H1 (cell line): ENCODE measurements around the gene SCNN1G. TPM values are rescaled to one million over a fixed set of nuclear protein-coding genes. Genes with fewer than 3 reads are reported as not detected.

ENCODE experiments used
- CTCF ChIA-PET: fragments of 300-600 bp; sonication (Branson Sonifier 250); formaldehyde crosslinking; loops from one replicate; lab custom pipeline; 2021; ENCODE audit not compliant: partially characterized antibody; lab: Charles Lee
- POLR2A ChIA-PET: fragments of 300-600 bp; sonication (Branson Sonifier 250); formaldehyde crosslinking; loops from one replicate; lab custom pipeline; 2021; ENCODE audit warnings: inconsistent platforms; ENCODE audit not compliant: partially characterized antibody; lab: Charles Lee
- DNase-seq, 2 experiments: peaks; one replicate each; pipeline versions ENCODE4 v3.0.0 to v3.0.0-alpha.2; 2010 to 2022; ENCODE audit warnings: low spot score in 2 of 2, low read depth in 1 of 2, mixed read lengths in 1 of 2
- FAIRE-seq: peaks from 2 replicates; lab custom pipeline; 2011; peaks lifted over from hg19 to GRCh38; lab: Jason Lieb, UNC
- H2AFZ ChIP-seq: 2 replicates; pipeline ENCODE4 v1.8.1; 2012; ENCODE audit warnings: low read length, inconsistent platforms
- H2AK5ac ChIP-seq: 2 replicates; pipeline ENCODE4 v1.6.1; 2013; ENCODE audit warnings: low read depth, low read length
- H2BK120ac ChIP-seq: replicated peaks from 2 replicates; pipeline ENCODE3; 2013; ENCODE audit warnings: low read depth, low read length, inconsistent platforms
- H2BK12ac ChIP-seq: 2 replicates; pipeline ENCODE4 v1.6.1; 2013; ENCODE audit warnings: low read depth, low read length
- H2BK15ac ChIP-seq: 2 replicates; pipeline ENCODE4 v1.6.1; 2013; ENCODE audit warnings: low read length
- H2BK20ac ChIP-seq: 2 replicates; pipeline ENCODE4 v1.6.1; 2013; ENCODE audit warnings: low read length
- H2BK5ac ChIP-seq: 2 replicates; pipeline ENCODE4 v1.6.1; 2013; ENCODE audit warnings: low read depth, low read length
- H3K14ac ChIP-seq: 2 replicates; pipeline ENCODE4 v1.6.1; 2013; ENCODE audit warnings: inconsistent platforms; ENCODE audit not compliant: insufficient read length
- H3K18ac ChIP-seq: 2 replicates; pipeline ENCODE4 v1.6.1; 2013; ENCODE audit warnings: low read length; ENCODE audit errors: extremely low read depth
- H3K23ac ChIP-seq: 2 replicates; pipeline ENCODE4 v1.6.1; 2013; ENCODE audit warnings: inconsistent platforms; ENCODE audit not compliant: insufficient read length
- H3K23me2 ChIP-seq: 2 replicates; pipeline ENCODE4 v1.6.1; 2013; ENCODE audit warnings: low read depth, low read length
- H3K27ac ChIP-seq: 2 replicates; pipeline ENCODE4 v1.6.1; 2011; ENCODE audit warnings: low read depth, low read length, inconsistent platforms
- H3K27me3 ChIP-seq, 4 experiments: replicated peaks in 1 of 4; 1 replicate in 1 of 4; 2 replicates in 3 of 4; pipeline versions ENCODE4 v1.6.1 to v1.8.1; 2011 to 2013; ENCODE audit warnings: low read length in 3 of 4, mild to moderate bottlenecking in 3 of 4, inconsistent platforms in 2 of 4, mixed read lengths in 2 of 4, moderate library complexity in 1 of 4; ENCODE audit not compliant: control insufficient read depth in 3 of 4, insufficient read depth in 3 of 4; ENCODE audit errors: extremely low read depth in 1 of 4
- H3K36me3 ChIP-seq, 4 experiments: 2 replicates each; pipeline versions ENCODE4 v1.6.1 to v1.8.1; 2011 to 2013; ENCODE audit warnings: mild to moderate bottlenecking in 4 of 4, low read length in 3 of 4, moderate library complexity in 2 of 4, control low read depth in 1 of 4, inconsistent platforms in 1 of 4; ENCODE audit not compliant: insufficient read depth in 4 of 4, control insufficient read depth in 2 of 4
- H3K4ac ChIP-seq: replicated peaks from 2 replicates; pipeline ENCODE3; 2013; ENCODE audit warnings: low read length, low read depth, mixed read lengths, inconsistent platforms; ENCODE audit not compliant: insufficient read length
- H3K4me1 ChIP-seq, 4 experiments: replicated peaks in 1 of 4; 1 replicate in 1 of 4; 2 replicates in 3 of 4; pipeline versions ENCODE4 v1.6.1 to v1.8.1; 2011 to 2013; ENCODE audit warnings: low read length in 3 of 4, inconsistent platforms in 2 of 4, mixed read lengths in 1 of 4; ENCODE audit not compliant: insufficient read depth in 4 of 4, control insufficient read depth in 3 of 4
- H3K4me2 ChIP-seq, 2 experiments: 2 replicates each; pipeline versions ENCODE4 v1.6.1 to v1.8.1; 2011 to 2013; ENCODE audit warnings: low read depth in 2 of 2, low read length in 2 of 2, control low read depth in 1 of 2, inconsistent platforms in 1 of 2, mild to moderate bottlenecking in 1 of 2; ENCODE audit not compliant: insufficient read depth in 1 of 2
- H3K4me3 ChIP-seq, 4 experiments: fragments of 200-600, 300-600 bp in 1 of 4; sonication (generic), shearing (Covaris generic), sonication (Bioruptor Twin) in 1 of 4; 2 replicates each; pipeline versions ENCODE4 v1.5.1 to v1.8.1; 2011 to 2016; ENCODE audit warnings: low read length in 4 of 4, low read depth in 3 of 4, control low read depth in 2 of 4, inconsistent platforms in 2 of 4, mild to moderate bottlenecking in 2 of 4, mixed read lengths in 1 of 4, moderate library complexity in 1 of 4; ENCODE audit not compliant: insufficient read depth in 2 of 4; ENCODE audit errors: extremely low read depth in 1 of 4
- H3K56ac ChIP-seq: replicated peaks from 2 replicates; pipeline ENCODE3; 2013; ENCODE audit warnings: low read depth, mild to moderate bottlenecking, mixed read lengths, low read length, inconsistent platforms; ENCODE audit not compliant: insufficient read length
- H3K79me1 ChIP-seq: 2 replicates; pipeline ENCODE4 v1.6.1; 2013; ENCODE audit warnings: low read depth, low read length, control low read depth
- H3K79me2 ChIP-seq, 2 experiments: 2 replicates each; pipeline versions ENCODE4 v1.6.1 to v1.8.1; 2012 to 2013; ENCODE audit warnings: low read length in 2 of 2, mild to moderate bottlenecking in 2 of 2, inconsistent platforms in 1 of 2; ENCODE audit not compliant: insufficient read depth in 2 of 2, control insufficient read depth in 1 of 2
- H3K9ac ChIP-seq, 4 experiments: replicated peaks in 1 of 4; 1 replicate in 1 of 4; 2 replicates in 3 of 4; pipeline versions ENCODE4 v1.6.1 to v1.8.1; 2011 to 2013; ENCODE audit warnings: low read depth in 3 of 4, low read length in 3 of 4, control low read depth in 2 of 4, mild to moderate bottlenecking in 2 of 4, moderate library complexity in 2 of 4, inconsistent platforms in 1 of 4; ENCODE audit errors: extremely low read depth in 1 of 4
- H3K9me3 ChIP-seq, 2 experiments: 2 replicates each; pipeline versions ENCODE4 v1.6.1 to v1.8.1; 2012 to 2013; ENCODE audit warnings: mild to moderate bottlenecking in 2 of 2, moderate library complexity in 2 of 2, control low read depth in 1 of 2, inconsistent platforms in 1 of 2, low read depth in 1 of 2, low read length in 1 of 2, mixed read lengths in 1 of 2; ENCODE audit not compliant: insufficient read depth in 2 of 2
- H4K20me1 ChIP-seq, 2 experiments: replicated peaks in 1 of 2; 2 replicates each; pipeline versions ENCODE3 to v1.8.1; 2011 to 2013; ENCODE audit warnings: inconsistent platforms in 2 of 2, low read length in 2 of 2, mild to moderate bottlenecking in 1 of 2; ENCODE audit not compliant: insufficient read depth in 2 of 2, control insufficient read depth in 1 of 2
- H4K5ac ChIP-seq: 2 replicates; pipeline ENCODE4 v1.6.1; 2013; ENCODE audit warnings: low read length, low read depth, mixed read lengths, inconsistent platforms; ENCODE audit not compliant: insufficient read length
- H4K8ac ChIP-seq: 2 replicates; pipeline ENCODE4 v1.8.0; 2013; ENCODE audit warnings: mild to moderate bottlenecking, moderate library complexity, low read length, inconsistent platforms; ENCODE audit not compliant: insufficient read depth; ENCODE audit errors: extremely low read depth
- H4K91ac ChIP-seq: replicated peaks from 2 replicates; pipeline ENCODE3; 2013; ENCODE audit warnings: low read length, mixed read lengths, inconsistent platforms; ENCODE audit not compliant: insufficient read length
- CBX5 ChIP-seq: fragments of 300-800, 300-1000 bp; sonication (generic); IDR thresholded peaks from 2 replicates; pipeline ENCODE4 v1.7.1; 2016; ENCODE audit warnings: antibody characterized with exemption, low read length, low read depth
- CBX8 ChIP-seq: fragments of 300-800, 300-1000 bp; sonication (generic); IDR thresholded peaks from 2 replicates; pipeline ENCODE4 v1.7.1; 2016; ENCODE audit warnings: low read depth, low read length, borderline replicate concordance
- CHD1 ChIP-seq: IDR thresholded peaks from 2 replicates; pipeline ENCODE4 v1.6.1; 2012; ENCODE audit warnings: low read depth, low read length, improper control_type of control experiment
- EGR1 ChIP-seq: IDR thresholded peaks from 2 replicates; pipeline ENCODE4 v1.6.1; 2011; ENCODE audit warnings: low read depth, low read length, borderline replicate concordance
- GTF2F1 ChIP-seq: IDR thresholded peaks from 2 replicates; pipeline ENCODE4 v1.6.1; 2012; ENCODE audit warnings: low read depth, low read length, improper control_type of control experiment, borderline replicate concordance
- KDM4A ChIP-seq: IDR thresholded peaks from one replicate; pipeline ENCODE4 v1.7.1; 2012; ENCODE audit warnings: low read depth, mild to moderate bottlenecking, moderate library complexity, low read length, inconsistent platforms; ENCODE audit not compliant: severe bottlenecking
- NANOG ChIP-seq: IDR thresholded peaks from 2 replicates; pipeline ENCODE4 v1.6.1; 2011; ENCODE audit warnings: low read length, low read depth, mild to moderate bottlenecking, inconsistent platforms; ENCODE audit not compliant: insufficient read depth, poor library complexity, severe bottlenecking
- PHF8 ChIP-seq: fragments of 200-600 bp; sonication (generic); conservative IDR thresholded peaks from 2 replicates; pipeline ENCODE4 v1.7.1; 2012; ENCODE audit warnings: low read depth, mild to moderate bottlenecking, inconsistent platforms, low read length, moderate library complexity
- TEAD4 ChIP-seq: IDR thresholded peaks from 2 replicates; pipeline ENCODE4 v1.6.1; 2012; ENCODE audit warnings: low read depth, low read length, inconsistent platforms, mixed read lengths
- WGBS, 2 experiments: shearing (Covaris generic) in 1 of 2; methylation state at CpG; one replicate each; pipeline versions ENCODE4 v1.1.6 to v1.1.7; 2013 to 2015; ENCODE audit warnings: low lambda C conversion rate in 2 of 2, mixed read lengths in 2 of 2, inconsistent platforms in 1 of 2, low coverage in 1 of 2, missing lambda C conversion rate in 1 of 2; ENCODE audit not compliant: insufficient replicate concordance in 2 of 2, insufficient coverage in 1 of 2, insufficient read length in 1 of 2; ENCODE audit errors: extremely low coverage in 1 of 2, missing lambda C conversion rate in 1 of 2; 5-methylcytosine and 5-hydroxymethylcytosine counted together
- polyA plus RNA-seq, 7 experiments: library from polyadenylated mRNA; depleted of rRNA in 3 of 7; stranded (reverse) in 5 of 7; unstranded in 2 of 7; fragments of >200 nt in 5 of 7; fragments of 200-250 nt in 2 of 7; gene quantifications; 1 replicate in 5 of 7; 2 replicates in 1 of 7; 4 replicates in 1 of 7; pipeline versions ENCODE4 v1.2.1 to v1.2.3, GENCODE V29; 2011 to 2013; ENCODE audit warnings: missing spikeins in 2 of 7, mixed read lengths in 2 of 7
- total RNA-seq: library from RNA; stranded (reverse); fragmentation: NEBNext Ultra II Directional; extraction: Animal tissue kit (Norgen Biotek cat#: 25700); gene quantifications from 2 replicates; pipeline ENCODE4 v1.2.1, GENCODE V29; 2021
- TF ChIP-seq, protein P1 (sequence below): IDR thresholded peaks from 2 replicates; pipeline ENCODE4 v1.6.1; 2012; ENCODE audit warnings: low read length, inconsistent platforms
- TF ChIP-seq, protein P2 (sequence below): IDR thresholded peaks from 2 replicates; pipeline ENCODE4 v1.6.1; 2012; ENCODE audit warnings: inconsistent platforms

The SCNN1G gene
- total and polyA plus RNA-seq, 2 of the 8 experiments (the other 6 are each of a cell fraction or from before 2014, with no cell fraction given): 0.73 to 1.1 TPM

DNA sequence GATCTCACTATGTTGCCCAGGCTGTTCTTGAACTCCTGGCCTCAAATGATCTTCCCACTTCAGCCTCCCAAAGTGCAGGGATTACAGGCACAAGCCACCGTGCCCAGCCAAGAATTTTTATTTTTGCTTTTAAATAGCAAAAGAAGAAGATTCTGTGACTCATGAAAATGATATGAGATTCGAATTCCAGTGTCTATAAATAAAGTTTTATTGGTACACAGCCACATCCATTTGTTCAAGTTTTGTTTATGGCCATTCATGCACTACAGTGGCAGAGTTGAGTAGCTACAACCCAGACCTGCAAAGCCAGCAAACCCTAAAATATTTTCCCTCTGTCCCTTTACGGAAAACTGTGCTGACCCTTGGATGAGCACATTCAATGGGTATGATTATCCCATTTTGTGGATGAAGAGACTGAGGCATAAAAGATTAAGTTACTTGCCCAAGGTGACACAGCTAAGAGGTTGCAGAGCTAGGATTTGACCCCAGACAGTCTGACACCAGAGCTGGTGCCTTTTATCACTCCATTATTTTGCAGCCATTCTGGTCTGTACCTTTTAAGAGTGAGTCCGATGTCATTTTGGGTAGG lies 34.2 kb downstream of the SCNN1G start:
- no peaks in the 10 kb centered on the region for H3K9me3 ChIP-seq
- no peak overlapping the region for H2BK12ac ChIP-seq
- no peak for FAIRE-seq
- no peak overlapping the region for H2BK20ac ChIP-seq
- no peak overlapping the region for H3K4me2 ChIP-seq
- H3K4me3 ChIP-seq: no peak overlapping the region
- no peak overlapping the region for H4K8ac ChIP-seq
- DNase-seq: no peak
- 91% methylated on average over 4 of the region's 4 CpGs; no CpG with 5 or more reads in 1 of the 2 experiments for WGBS, 2 experiments
- no peaks in the 10 kb centered on the region for H3K36me3 ChIP-seq
- H3K27ac ChIP-seq: no peak overlapping the region
- no peak overlapping the region for H2BK120ac ChIP-seq
- no peak overlapping the region for H2AK5ac ChIP-seq
- no peak overlapping the region for H2BK15ac ChIP-seq
- no peak overlapping the region for H3K18ac ChIP-seq
- H2BK5ac ChIP-seq: no peak overlapping the region
- H3K14ac ChIP-seq: no peak overlapping the region
- ChIA-PET CTCF (interaction anchor here (0.9 to 5.4 kb wide), 3 partner anchors 8 to 217 kb away, joined by 3 to 35 read pairs (median 4); no protein-coding TSS in a partner anchor), POLR2A (no interaction called here)
- H3K23ac ChIP-seq: no peak overlapping the region
- H2AFZ ChIP-seq: no peak overlapping the region
- H3K79me2 ChIP-seq: no peaks in the 10 kb centered on the region
- no peak overlapping the region for H3K56ac ChIP-seq
- H4K5ac ChIP-seq: no peak overlapping the region
- no peak overlapping the region for H4K91ac ChIP-seq
- no peak overlapping the region for H3K9ac ChIP-seq
- no peaks in the 10 kb centered on the region for H3K79me1 ChIP-seq
- no peak overlapping the region for H3K4ac ChIP-seq
- no peaks in the 10 kb centered on the region for H3K27me3 ChIP-seq
- no peaks in the 10 kb centered on the region; the same call in 1 of the 2 replicates for H3K23me2 ChIP-seq
- no peaks in the 10 kb centered on the region for H4K20me1 ChIP-seq
- no peaks in the 10 kb centered on the region for H3K4me1 ChIP-seq
- no peak for TF ChIP-seq CHD1
- TF ChIP-seq, protein P1, sequence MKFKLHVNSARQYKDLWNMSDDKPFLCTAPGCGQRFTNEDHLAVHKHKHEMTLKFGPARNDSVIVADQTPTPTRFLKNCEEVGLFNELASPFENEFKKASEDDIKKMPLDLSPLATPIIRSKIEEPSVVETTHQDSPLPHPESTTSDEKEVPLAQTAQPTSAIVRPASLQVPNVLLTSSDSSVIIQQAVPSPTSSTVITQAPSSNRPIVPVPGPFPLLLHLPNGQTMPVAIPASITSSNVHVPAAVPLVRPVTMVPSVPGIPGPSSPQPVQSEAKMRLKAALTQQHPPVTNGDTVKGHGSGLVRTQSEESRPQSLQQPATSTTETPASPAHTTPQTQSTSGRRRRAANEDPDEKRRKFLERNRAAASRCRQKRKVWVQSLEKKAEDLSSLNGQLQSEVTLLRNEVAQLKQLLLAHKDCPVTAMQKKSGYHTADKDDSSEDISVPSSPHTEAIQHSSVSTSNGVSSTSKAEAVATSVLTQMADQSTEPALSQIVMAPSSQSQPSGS: no peak
- no peak for TF ChIP-seq KDM4A
- TF ChIP-seq NANOG: no peak
- TF ChIP-seq, protein P2, sequence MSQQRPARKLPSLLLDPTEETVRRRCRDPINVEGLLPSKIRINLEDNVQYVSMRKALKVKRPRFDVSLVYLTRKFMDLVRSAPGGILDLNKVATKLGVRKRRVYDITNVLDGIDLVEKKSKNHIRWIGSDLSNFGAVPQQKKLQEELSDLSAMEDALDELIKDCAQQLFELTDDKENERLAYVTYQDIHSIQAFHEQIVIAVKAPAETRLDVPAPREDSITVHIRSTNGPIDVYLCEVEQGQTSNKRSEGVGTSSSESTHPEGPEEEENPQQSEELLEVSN: no peak
- TF ChIP-seq EGR1: no peak
- no peak for TF ChIP-seq CBX8
- TF ChIP-seq GTF2F1: no peak
- TF ChIP-seq CBX5: no peak
- TF ChIP-seq TEAD4: no peak
- TF ChIP-seq PHF8: no peak
